HepG2 (cell line): ENCODE data around the gene SPRED2. TPM values are rescaled to one million over a fixed set of nuclear protein-coding genes. Genes with fewer than 3 reads are reported as not detected.
A peak's percentile ranks its signal among the peaks of the same experiment; 100 is the strongest.

Source experiments
- ATAC-seq: fragments of 200-7000 bp; cut with Tn5 transposase; 3 replicates; pipeline ENCODE4 v1.9.1; 2020; ENCODE audit warnings: mild to moderate bottlenecking, moderate library complexity
- BruUV-seq: library from RNA; stranded (reverse); fragments of 400-500 nt; replicated peaks from 2 replicates; lab custom pipeline; 2021; lab: Mats Ljungman, UMichigan
- CTCF ChIA-PET: fragments of 300-600 bp; formaldehyde crosslinking; extraction: SDS; loops from one replicate; lab custom pipeline; 2021; ENCODE audit warnings: low total read pairs, inconsistent platforms, low intra/inter-chr PET ratio; lab: Yijun Ruan, JAX
- POLR2A ChIA-PET: fragments of 350-600 bp; sonication (Branson Sonifier 250); formaldehyde crosslinking; loops from one replicate; lab custom pipeline; 2020; ENCODE audit warnings: antibody characterized with exemption, inconsistent platforms; lab: Yijun Ruan, JAX
- DNase-seq: peaks from one replicate; pipeline ENCODE4 v3.0.0-alpha.2; 2015; ENCODE audit warnings: low spot score
- FAIRE-seq: peaks from 3 replicates; lab custom pipeline; 2011; peaks lifted over from hg19 to GRCh38; lab: Jason Lieb, UNC
- H2AFZ ChIP-seq: one replicate; pipeline ENCODE4 v1.6.1; 2011; ENCODE audit warnings: low read length, inconsistent platforms
- H3K27ac ChIP-seq: fragments of 300-600 bp; 3 replicates; pipeline ENCODE4 v1.8.0; 2011; ENCODE audit warnings: mixed run types, mild to moderate bottlenecking, mixed read lengths, low read length, inconsistent platforms; ENCODE audit not compliant: insufficient read depth; ENCODE audit errors: extremely low read length
- H3K27me3 ChIP-seq, 2 experiments: fragments of 200-600 bp in 1 of 2; 2 replicates in 1 of 2; 3 replicates in 1 of 2; pipeline versions ENCODE4 v1.6.0 to v1.8.0; 2011; ENCODE audit warnings: low read length in 2 of 2, mild to moderate bottlenecking in 2 of 2, moderate library complexity in 2 of 2, inconsistent platforms in 1 of 2; ENCODE audit not compliant: insufficient read depth in 2 of 2, control insufficient read depth in 1 of 2
- H3K36me3 ChIP-seq, 2 experiments: fragments of 200-600 bp in 1 of 2; replicated peaks in 1 of 2; 2 replicates in 1 of 2; 3 replicates in 1 of 2; pipeline versions ENCODE4 v1.5.1 to v1.8.0; 2011; ENCODE audit warnings: low read length in 2 of 2, inconsistent platforms in 1 of 2; ENCODE audit not compliant: insufficient read depth in 2 of 2, control insufficient read depth in 1 of 2
- H3K4me1 ChIP-seq: 2 replicates; pipeline ENCODE4 v1.5.1; 2012; ENCODE audit warnings: low read length, inconsistent platforms; ENCODE audit not compliant: insufficient read depth
- H3K4me2 ChIP-seq: 2 replicates; pipeline ENCODE4 v1.6.0; 2011; ENCODE audit warnings: low read depth, low read length, inconsistent platforms
- H3K4me3 ChIP-seq, 3 experiments: fragments of 200-600 bp in 1 of 3; sonication (generic), shearing (Covaris generic) in 1 of 3; replicated peaks in 1 of 3; 2 replicates each; pipeline ENCODE4 v1.5.1; 2011 to 2016; ENCODE audit warnings: low read length in 3 of 3, inconsistent platforms in 2 of 3, low read depth in 2 of 3, mild to moderate bottlenecking in 2 of 3, control low read depth in 1 of 3, mixed read lengths in 1 of 3; ENCODE audit not compliant: insufficient read depth in 1 of 3
- H3K79me2 ChIP-seq: one replicate; pipeline ENCODE4 v1.6.1; 2011; ENCODE audit warnings: low read length, inconsistent platforms; ENCODE audit not compliant: insufficient read depth
- H3K9ac ChIP-seq: 2 replicates; pipeline ENCODE4 v1.6.0; 2011; ENCODE audit warnings: mild to moderate bottlenecking, low read depth, low read length, inconsistent platforms; ENCODE audit not compliant: insufficient read depth
- H3K9me3 ChIP-seq: 2 replicates; pipeline ENCODE4 v1.5.1; 2012; ENCODE audit warnings: mild to moderate bottlenecking, low read length
- H4K20me1 ChIP-seq: 2 replicates; pipeline ENCODE4 v1.6.0; 2011; ENCODE audit warnings: inconsistent platforms, mild to moderate bottlenecking, low read length, moderate library complexity; ENCODE audit not compliant: insufficient read depth
- ADNP ChIP-seq: sonication (generic); formaldehyde crosslinking; IDR thresholded peaks from 2 replicates; pipeline ENCODE4 v1.4.0; 2020; ENCODE audit warnings: missing genetic modification reagents
- PCBP2 ChIP-seq: fragments of 200-400 bp; formaldehyde crosslinking; optimal IDR thresholded peaks from 2 replicates; pipeline ENCODE3; 2018; ENCODE audit warnings: low read length, low read depth; ENCODE audit not compliant: poor library complexity, severe bottlenecking
- RFX5 ChIP-seq: IDR thresholded peaks from 2 replicates; pipeline ENCODE4 v1.6.1; 2011; ENCODE audit warnings: low read depth, low read length, improper control_type of control experiment
- SNAPC4 ChIP-seq: sonication (generic); formaldehyde crosslinking; IDR thresholded peaks from 2 replicates; pipeline ENCODE4 v1.4.0; 2020; ENCODE audit warnings: mild to moderate bottlenecking, missing genetic modification reagents
- ZMYM3 ChIP-seq: sonication (generic); formaldehyde crosslinking; IDR thresholded peaks from 2 replicates; pipeline ENCODE4 v1.5.1; 2020; ENCODE audit warnings: mild to moderate bottlenecking, missing genetic modification reagents
- ZNF629 ChIP-seq: sonication (generic); formaldehyde crosslinking; conservative IDR thresholded peaks from 2 replicates; pipeline ENCODE4 v1.5.0; 2020; ENCODE audit warnings: missing genetic modification reagents
- WGBS: methylation state at CpG from one replicate; pipeline ENCODE4 v1.1.6; 2017; ENCODE audit warnings: low lambda C conversion rate; 5-methylcytosine and 5-hydroxymethylcytosine counted together
- in situ Hi-C: cut with HindIII; loops from 2 replicates; pipeline ENCODE4 v1.10.0; 2017; ENCODE audit warnings: low pct_unique_long_range_greater_than_20kb; ENCODE audit not compliant: extremely low pct_ligation_motif_present
- intact Hi-C: fragments of 100-400 bp; cut with micrococcal nuclease; formaldehyde crosslinking; loops from one replicate; pipeline ENCODE4 v1.10.0; 2022; ENCODE audit not compliant: unreplicated experiment
- polyA plus RNA-seq, 8 experiments: library from polyadenylated mRNA; depleted of rRNA in 3 of 8; stranded (reverse) in 7 of 8; unstranded in 1 of 8; fragments of >200 nt; fragmentation: Illumina TruSeq in 4 of 8; extraction: Trizol in 4 of 8; gene quantifications; 2 replicates each; pipeline versions ENCODE4 v1.2.1 to v1.2.3, GENCODE V29; 2011 to 2016; ENCODE audit warnings: low read depth in 4 of 8, missing spikeins in 1 of 8, mixed read lengths in 1 of 8; ENCODE audit not compliant: insufficient read depth in 1 of 8
- total RNA-seq, 5 experiments: library from RNA; depleted of rRNA; stranded (reverse); fragments of >200 nt; fragmentation: Illumina TruSeq; extraction: Trizol; gene quantifications; 2 replicates each; pipeline ENCODE4 v1.2.3, GENCODE V29; 2016; ENCODE audit warnings: low read depth in 1 of 5

Gene SPRED2
- total and polyA plus RNA-seq, 2 of the 13 experiments (the other 11 are each of a cell fraction or from before 2014, with no cell fraction given): 13.0 to 37.0 TPM

GRCh38 chr2:65407240-65407639 lies 25.2 kb downstream of the SPRED2 start (continued):
- no peak for TF ChIP-seq SNAPC4 (CRISPR knock-in tag)

- Histone ChIP-seq H3K9ac (no peak overlapping the region), H4K20me1 (peaks cover 92% of the 10 kb centered on the region), H3K4me1 (0 out of 2 replicates have a peak, but pooled peaks cover 17% of the 10 kb centered on the region), H3K27ac (no peak overlapping the region), H3K36me3 (peaks cover 2 to 4% of the 10 kb centered on the region in 2 experiments; a peak in 3 of 5 replicates), H3K79me2 (peaks cover 95% of the 10 kb centered on the region), H3K4me2 (no peak overlapping the region), H3K4me3 (no peak overlapping the region), H2AFZ (no peak overlapping the region), H3K9me3 (no peaks in the 10 kb centered on the region), H3K27me3 (no peaks in the 10 kb centered on the region)
- DNase-seq: no peak
- TF ChIP-seq ADNP (CRISPR knock-in tag): 0 out of 2 replicates have a peak, but pooled peaks have one; percentile 9
- TF ChIP-seq PCBP2: no peak
- no peak for TF ChIP-seq RFX5
- peak; percentile 94 for TF ChIP-seq ZNF629 (CRISPR knock-in tag)
- TF ChIP-seq ZMYM3: peak; percentile 60; the same call in 1 of the 2 replicates
- POLR2A ChIA-PET: no interaction called here
- TSS peak; percentile 14 for BruUV-seq
- no peak for FAIRE-seq
- CTCF ChIA-PET: no interaction called here
- intact Hi-C loops: no loop called here
- WGBS: 92% methylated on average over 10 of the region's 10 CpGs
- no peak for ATAC-seq
- in situ Hi-C loops: no loop called here
Observed at GRCh38 chr2:65404988-65405697, 27.3 kb downstream of the SPRED2 start.
